AG20443 (cell line): ENCODE measurements around the gene DGAT2L6.
"Not testable (repeated sequence)": the region's sequence is repeated elsewhere in the genome, so short reads cannot be mapped to it uniquely, and the experiment has no call there.

ENCODE experiments used
- DNase-seq: peaks from one replicate; pipeline ENCODE4 v3.0.0; 2012; ENCODE audit warnings: low spot score, mixed read lengths

The DGAT2L6 gene

GRCh38 chrX:70201732-70202131 is 24.4 kb downstream of the DGAT2L6 start:
- DNase-seq = no peak

- DNase-seq = no peak
Measured at GRCh38 chrX:70208479-70208878, 31.2 kb downstream of the DGAT2L6 start.

GRCh38 chrX:70209570-70209969 is 32.3 kb downstream of the DGAT2L6 start:
- not testable (repeated sequence) for DNase-seq

- DNase-seq = peak; percentile 37
Measured at GRCh38 chrX:70219938-70220764, 42.9 kb downstream of the DGAT2L6 start.

GRCh38 chrX:70226048-70226447 is 48.8 kb downstream of the DGAT2L6 start:
- no peak for DNase-seq

- no peak for DNase-seq
Measured at GRCh38 chrX:70226687-70227086, 49.4 kb downstream of the DGAT2L6 start.

GRCh38 chrX:70231666-70232065 is 54.4 kb downstream of the DGAT2L6 start:
- DNase-seq = no peak

GRCh38 chrX:70234355-70234754 is 57.1 kb downstream of the DGAT2L6 start, which contains the start of gene AWAT1:
Gene AWAT1 (plus strand): TSS chrX:70234655. CDS start chrX:70234696, 41 bp downstream.
- DNase-seq = no peak

- no peak for DNase-seq
Measured at GRCh38 chrX:70240751-70241150, 63.5 kb downstream of the DGAT2L6 start.

GRCh38 chrX:70241501-70241900 is 64.2 kb downstream of the DGAT2L6 start:
- DNase-seq = no peak

- DNase-seq = not testable (repeated sequence)
Measured at GRCh38 chrX:70243601-70244000, 66.3 kb downstream of the DGAT2L6 start.

GRCh38 chrX:70244881-70245280 is 67.6 kb downstream of the DGAT2L6 start:
- no peak for DNase-seq

- no peak for DNase-seq
Measured at GRCh38 chrX:70247252-70247651, 70.0 kb downstream of the DGAT2L6 start.

GRCh38 chrX:70252491-70252890 is 75.2 kb downstream of the DGAT2L6 start:
- DNase-seq = no peak

- DNase-seq = no peak
Measured at GRCh38 chrX:70253377-70254062, 76.2 kb downstream of the DGAT2L6 start.

GRCh38 chrX:70254063-70254400 is 76.7 kb downstream of the DGAT2L6 start:
- no peak for DNase-seq

- no peak for DNase-seq
Measured at GRCh38 chrX:70254909-70255308, 77.6 kb downstream of the DGAT2L6 start.
